HG03558 (cell line): ENCODE data around the gene IL15RA.
A peak's percentile ranks its signal among the peaks of the same experiment; 100 is the strongest.
"Not testable (repeated sequence)": the region's sequence is repeated elsewhere in the genome, so short reads cannot be mapped to it uniquely, and the experiment has no call there.

Experiments used
- ATAC-seq: cut with Tn5 transposase; IDR thresholded peaks from one replicate; pipeline ENCODE4 v1.9.1; 2021; ENCODE audit warnings: moderate number of reproducible peaks; ENCODE audit not compliant: unreplicated experiment; ENCODE audit errors: extremely low read depth

IL15RA gene

DNA sequence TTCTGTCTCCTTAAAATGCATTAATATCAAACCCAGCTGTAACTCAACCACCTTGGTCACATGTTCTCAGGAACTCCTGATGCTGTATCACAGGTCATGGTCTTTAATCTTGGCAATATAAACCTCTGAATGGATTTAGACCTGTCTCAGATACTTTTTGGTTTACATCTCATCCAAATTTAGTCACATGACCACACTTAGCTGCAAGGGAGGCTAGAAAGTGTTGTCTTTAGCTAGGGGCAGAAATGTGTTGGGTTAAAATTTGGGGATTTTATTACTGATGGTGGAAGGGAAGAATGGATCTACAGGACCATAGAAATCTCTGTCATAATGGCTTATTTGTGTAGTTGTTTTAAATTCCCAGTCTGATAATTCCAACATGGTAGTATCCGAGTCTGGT is 29.6 kb upstream of the IL15RA start:
- ATAC-seq: no peak

DNA sequence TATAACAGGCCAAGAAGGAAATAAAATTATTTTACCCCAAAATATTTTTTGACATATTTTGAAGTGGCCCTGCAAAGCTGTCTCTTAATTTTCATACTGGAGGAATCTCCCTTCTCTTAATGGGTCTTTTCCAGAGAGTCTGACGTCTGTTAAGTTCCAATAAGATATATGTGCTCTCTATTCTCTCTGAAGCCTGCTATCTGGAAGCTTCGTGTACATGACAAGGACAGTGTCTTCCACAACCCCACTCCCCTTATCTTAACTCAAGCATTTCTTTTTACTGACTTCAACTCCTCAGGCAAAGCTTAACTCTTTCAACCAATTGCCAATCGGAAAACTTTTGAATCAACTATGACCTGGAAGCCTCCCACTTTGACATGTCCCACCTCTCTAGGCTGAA is 29.2 kb upstream of the IL15RA start:
- no peak for ATAC-seq

DNA sequence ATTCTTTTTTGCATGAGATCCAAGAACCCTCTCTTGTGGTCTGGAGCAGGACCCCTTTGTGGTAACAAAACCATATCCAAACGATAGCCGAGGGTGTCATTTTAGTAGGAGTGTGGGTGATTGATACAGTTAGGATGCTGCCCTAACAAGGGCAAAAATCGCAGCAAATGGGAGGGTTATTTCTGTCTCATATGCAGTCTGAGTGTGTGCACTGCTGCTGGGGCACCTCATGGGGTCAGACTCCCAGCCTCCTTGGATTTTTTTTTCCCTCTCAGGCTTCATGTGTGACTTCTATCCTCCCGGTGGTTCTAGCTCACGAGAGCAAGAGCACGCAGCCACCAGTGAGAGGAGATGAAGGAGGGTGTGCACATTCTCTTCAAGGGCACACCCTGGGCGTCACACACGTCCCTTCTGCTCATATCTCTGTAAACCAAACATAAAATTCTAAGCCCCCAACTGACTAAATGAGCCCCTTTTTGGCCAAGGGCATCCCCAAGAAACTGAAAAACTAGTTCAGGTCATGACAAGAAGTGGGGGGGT is 28.6 kb upstream of the IL15RA start:
- no peak for ATAC-seq

DNA sequence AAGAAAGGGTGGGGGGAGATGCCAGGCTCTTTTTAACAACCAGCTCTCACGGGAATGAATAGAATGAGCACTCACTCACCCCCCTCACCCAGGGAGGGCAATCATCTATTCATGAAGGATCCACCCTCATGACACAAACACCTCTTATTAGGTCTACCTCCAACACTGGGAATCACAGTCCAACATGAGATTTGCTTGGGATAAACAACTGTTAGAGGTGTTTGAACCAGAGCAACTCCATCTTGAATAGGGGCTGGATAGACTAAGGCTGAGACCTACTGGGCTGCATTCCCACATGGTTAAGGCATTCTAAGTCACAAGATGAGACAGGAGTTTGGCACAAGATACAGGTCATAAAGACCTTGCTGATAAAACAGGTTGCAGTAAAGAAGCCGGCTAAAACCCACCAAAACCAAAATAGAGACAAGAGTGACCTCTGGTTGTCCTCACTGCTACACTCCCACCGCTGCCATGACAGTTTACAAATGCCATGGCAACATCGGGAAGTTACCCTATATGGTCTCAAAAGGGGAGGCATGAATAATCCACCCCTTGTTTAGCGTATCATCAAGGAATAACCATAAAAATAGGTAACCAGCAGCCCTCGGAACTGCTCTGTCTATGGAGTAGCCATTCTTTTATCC is 27.9 kb upstream of the IL15RA start:
- ATAC-seq: not testable (repeated sequence)

DNA sequence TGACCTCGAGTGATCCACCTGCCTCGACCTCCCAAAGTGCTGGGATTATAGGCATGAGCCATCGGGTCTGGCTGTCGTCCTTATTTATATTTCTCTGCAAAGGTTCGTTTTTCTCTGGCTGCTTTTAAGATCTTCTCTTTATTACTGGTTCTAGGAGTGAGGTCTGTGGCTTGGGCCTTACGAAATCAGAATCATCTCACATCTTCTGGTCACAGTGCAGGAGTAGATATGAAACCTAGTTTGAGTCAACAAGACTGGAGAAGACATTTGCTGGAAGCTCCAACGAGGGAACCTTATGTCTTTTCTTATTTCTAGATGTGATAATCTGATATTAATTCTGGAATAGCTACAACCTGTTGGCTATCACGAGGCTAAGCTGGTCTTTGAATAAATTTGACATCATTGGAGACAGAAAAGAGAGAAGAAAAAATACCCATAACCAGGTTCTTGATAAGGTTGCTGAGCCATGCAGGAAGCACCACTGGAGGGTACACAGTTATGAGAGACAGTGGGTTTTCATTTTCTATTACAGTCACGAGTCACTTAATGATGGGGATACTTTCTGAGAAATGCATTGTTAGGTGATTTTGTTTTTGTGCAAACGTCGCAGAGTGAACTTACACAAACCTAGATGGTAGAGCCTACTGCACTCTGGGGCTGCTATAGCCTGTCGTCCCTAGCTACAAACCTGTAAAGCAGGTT is 25.6 kb upstream of the IL15RA start:
- no peak for ATAC-seq

DNA sequence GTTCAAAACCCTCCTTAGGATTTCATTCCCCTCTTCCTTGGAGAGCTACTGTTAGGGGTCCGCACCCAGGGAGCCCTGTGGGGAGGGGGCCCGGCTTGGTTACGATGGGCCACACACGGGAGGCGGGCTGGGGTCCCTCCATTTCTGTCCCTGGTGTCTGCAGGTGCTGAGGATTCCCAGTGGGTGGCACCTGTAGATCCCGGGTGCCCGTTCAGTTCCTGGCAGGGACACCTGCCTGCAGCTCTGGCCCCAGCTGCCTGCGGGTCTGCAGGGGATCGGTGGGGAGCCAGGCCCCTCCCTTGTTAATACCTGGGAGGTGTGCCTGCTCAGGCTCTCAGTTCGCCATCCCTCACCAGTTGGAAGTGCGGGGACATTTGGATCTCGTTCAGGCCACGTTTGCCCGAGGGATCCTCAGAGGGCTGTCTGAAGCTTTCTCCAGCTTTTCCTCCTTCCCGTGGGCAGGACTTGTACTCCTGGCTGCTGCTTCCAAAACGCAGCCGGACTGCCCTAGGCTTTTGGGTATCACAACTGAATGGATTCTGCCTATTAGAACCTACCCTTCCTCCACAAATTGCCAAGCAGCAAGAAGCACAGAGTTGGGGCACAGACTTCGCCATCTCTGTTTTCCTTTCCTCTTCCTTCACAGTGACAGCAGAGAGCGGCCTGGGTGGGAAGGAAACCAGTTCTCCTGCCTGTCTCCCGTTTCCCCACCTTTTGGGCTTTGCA is 22.3 kb upstream of the IL15RA start:
- no peak for ATAC-seq

DNA sequence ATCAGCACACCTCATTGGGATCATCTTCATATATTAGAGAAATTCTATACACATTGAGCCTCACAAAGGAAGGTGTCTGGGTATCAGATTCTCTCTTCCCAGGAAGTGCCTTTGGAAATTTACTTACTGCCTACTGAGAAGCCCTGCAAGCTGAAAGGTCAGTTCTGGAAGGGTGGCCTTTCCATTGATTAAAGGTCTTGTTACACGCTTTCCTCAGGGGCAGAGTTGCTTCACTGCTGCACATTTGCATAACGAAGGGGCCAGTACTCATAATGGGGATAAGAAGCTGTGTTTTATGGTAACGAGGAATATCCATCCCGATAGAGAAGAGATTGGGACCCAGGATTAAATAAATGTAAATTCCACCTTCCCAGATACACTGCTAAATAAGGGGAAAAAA is 19.4 kb upstream of the IL15RA start:
- ATAC-seq: no peak

DNA sequence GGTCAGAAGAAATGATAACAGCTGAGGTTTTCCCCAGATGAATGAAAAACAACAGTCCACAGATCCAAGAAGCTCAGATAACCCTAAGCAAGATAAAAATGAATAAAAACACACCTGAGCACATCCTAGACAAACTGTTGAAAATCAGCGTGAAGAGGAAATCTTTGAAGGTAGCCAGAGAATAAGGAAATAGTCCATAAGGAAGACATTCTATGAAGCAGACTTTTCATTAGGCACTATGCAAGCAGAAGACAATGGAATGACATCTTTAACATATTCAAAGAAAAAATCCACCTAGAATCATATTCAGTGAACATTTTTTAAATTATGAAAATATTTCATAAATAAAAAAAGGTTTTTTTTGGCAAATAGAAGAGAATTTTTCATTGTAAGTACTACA is 15.1 kb upstream of the IL15RA start:
- no peak for ATAC-seq

DNA sequence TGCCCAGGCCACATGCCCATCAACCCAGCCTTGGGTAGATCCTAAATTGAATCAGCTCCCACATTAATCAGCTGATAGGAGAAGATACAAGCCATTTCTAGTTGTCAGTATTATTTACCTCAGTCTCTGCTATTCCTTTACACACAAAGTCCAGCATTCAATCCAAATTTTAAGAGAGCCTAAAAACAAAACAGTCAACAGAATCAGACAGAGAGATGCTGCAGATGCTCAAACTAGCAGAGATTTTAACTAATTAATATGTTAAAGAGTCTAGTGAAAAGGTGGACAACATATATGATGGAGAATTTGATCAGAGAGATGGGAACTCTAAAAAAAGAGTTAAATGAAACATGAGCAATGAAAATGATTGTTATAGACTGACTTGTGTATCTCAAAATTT is 14.4 kb upstream of the IL15RA start:
- ATAC-seq: no peak

DNA sequence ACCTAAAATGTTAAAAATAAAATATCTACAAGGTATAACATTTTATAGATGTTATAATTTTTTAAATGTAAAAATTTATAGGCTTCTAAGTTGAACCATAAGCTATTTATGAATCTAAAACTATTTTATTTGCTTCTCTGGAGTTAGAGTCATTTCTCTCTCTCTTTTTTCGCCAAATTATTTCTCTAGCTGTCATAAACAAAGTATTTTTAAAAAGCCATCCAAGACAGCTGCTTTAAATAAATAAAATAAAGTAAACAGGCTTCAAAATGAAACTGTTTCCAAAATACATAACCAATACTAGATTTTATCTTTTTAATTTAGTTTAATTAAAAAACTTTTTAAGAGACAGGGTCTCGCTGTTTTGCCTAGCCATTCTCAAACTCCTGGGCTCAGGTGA is 12.4 kb upstream of the IL15RA start:
- no peak for ATAC-seq

DNA sequence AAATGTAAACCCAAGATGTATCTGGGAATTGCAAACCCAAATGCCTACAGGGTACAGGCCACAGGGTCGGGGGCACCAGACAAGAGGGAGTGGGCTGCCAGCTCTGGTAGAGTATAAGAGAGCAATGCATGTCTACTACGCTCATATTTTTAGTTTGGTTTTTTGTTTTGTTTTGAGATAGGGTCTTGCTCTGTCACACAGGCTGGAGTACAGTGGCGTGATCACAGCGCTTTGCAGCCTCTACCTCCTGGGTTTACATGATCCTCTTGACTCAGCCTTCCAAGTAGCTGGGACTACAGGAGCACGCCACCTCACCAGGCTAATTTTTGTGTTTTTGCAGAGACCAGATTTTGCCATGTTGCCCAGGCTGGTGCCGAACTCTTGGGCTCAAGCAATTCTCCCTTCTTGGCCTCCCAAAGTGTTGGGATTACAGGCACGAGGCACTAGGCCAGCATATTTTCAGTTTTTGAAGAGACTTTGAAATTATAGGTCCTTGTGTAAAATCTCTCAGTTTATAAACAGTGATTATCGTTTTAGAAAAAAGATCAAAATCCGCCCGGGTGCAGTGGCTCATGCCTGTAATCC is 11.1 kb upstream of the IL15RA start:
- no peak for ATAC-seq

DNA sequence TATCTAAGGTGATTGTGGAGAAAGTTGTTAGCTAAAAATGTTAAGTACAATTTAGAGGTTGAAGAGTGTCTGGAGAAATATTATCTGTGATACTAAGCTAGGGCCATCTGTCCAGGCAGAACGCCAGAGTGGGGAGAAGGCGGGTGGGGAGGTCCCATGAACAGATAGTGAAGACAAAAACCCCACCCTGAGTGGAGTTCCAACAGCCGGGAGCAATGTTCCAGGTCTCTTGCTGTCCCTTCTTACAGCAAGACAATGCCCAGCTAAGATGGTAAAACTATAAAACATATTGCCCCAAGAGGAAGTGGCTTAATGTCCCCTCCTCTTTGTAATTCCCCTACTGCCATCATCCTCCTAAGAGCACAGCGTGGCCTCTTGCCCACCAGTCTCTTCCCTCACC is 10.4 kb upstream of the IL15RA start:
- ATAC-seq: no peak

DNA sequence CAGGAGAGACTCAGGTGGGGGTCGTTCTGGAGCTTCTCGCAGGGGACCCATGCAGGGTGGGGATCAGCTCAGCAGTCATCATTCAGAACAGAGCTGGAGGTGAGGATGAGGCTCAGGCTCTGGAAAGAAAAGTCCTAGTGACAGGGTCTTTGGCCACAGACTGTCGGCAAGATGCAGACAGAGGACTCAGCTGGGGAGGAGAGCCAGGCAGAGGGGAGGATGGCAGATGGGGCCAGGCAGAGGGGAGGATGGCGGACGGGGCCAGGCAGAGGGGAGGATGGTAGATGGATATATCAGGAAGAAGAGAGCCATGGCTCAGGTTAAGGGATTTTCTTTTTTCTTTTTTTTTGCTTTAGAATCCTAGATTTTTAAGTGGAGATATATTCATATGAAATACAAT is 7.7 kb upstream of the IL15RA start:
- ATAC-seq: no peak

DNA sequence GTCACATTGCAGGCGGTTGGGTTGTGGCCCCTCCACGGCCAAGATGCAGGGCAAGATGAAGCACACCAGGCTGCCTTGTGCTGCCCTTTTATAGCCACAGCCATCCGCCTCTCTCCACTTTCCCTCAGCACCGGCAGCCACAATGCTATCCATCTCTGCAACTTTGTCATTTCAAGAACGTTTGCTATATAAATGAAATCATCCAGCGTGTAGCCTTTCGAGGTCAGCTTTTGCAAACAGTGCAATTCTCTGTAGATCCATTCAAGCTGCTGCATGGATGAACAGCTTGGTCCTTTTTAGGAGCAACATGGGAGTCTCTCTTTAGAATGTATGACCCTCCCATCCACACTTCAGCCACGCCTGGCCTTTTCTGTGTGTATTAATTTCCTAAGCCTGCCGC is 6.4 kb upstream of the IL15RA start:
- no peak for ATAC-seq

DNA sequence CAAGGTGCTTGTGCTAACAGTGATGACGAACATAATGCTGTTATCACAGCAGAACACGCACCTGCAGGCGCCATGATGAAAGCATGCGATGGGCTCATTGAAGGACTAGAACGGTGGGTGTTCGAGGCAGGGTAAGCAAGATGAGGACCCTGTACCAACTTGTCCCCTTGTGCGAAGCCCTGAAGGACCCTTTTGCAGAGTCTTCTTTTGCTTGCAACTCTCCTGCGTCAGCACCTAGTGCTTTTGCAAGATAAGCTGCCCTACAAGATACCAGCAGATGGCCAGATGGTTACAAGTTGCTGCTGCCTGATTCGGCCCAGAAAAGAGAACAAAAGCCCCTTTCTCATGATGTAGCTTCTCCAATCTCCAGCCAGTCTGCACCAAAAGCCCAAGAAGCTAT is 4.2 kb upstream of the IL15RA start:
- no peak for ATAC-seq

DNA sequence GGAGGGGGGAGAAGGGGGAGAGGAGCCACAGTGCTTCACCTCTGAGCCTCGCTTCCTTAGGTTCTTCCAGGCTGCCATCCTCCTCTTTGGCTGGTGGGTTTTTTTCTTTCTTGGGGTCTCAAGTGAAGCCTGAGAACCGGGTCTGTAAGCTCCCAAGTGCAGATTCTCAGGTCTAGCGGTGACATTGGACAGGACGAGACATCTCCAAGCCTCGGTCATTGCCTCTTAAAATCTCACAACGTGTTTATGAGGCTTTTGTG is 817 bp upstream of the IL15RA start:
- ATAC-seq: no peak

DNA sequence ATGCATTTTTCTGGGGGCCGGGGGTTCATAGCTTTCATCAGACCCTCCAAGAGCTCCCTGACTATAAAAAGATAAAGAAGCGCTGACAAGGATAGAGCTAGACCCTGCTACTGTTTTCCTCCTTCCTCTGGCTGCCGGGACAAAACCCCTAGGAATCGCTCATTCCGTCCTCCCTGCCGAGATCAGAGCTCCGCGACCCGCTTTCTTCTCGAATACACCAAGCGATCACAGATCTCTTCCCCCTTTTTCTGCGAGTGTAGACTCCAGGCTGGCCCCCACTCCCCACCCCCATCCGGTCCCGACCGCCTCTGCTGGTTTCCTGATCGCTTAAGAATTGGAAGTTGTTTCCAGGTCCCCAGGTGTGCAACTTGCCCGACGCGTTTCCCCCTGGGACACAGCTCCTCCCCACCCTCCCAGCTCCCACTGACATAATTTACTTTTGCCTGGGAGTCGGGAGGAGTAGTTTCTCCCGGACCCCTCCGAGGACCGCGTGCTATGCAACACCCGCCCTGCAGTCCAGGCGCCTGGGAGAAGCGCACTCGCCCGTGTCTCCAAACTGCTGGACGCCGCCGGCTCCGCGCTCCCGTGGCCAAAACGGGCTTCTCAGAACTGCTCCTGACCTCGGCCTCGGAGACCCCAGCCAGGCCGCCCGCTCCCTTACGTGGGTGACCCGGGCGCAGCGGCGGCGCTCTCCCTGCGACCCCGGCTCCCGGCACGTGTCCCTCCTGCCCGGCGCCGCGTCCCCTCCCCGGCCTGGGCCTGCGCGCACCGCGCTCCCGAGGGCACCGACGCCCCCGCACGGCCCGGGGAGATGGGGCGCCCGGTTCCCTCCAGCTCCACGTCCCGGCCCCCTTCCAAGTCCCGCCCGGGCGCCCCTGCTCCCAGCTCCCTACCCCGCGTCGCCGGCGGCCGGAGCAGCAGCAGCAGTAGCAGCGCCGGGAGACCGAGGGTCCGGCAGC is 552 bp downstream of the IL15RA start:
- no peak for ATAC-seq

DNA sequence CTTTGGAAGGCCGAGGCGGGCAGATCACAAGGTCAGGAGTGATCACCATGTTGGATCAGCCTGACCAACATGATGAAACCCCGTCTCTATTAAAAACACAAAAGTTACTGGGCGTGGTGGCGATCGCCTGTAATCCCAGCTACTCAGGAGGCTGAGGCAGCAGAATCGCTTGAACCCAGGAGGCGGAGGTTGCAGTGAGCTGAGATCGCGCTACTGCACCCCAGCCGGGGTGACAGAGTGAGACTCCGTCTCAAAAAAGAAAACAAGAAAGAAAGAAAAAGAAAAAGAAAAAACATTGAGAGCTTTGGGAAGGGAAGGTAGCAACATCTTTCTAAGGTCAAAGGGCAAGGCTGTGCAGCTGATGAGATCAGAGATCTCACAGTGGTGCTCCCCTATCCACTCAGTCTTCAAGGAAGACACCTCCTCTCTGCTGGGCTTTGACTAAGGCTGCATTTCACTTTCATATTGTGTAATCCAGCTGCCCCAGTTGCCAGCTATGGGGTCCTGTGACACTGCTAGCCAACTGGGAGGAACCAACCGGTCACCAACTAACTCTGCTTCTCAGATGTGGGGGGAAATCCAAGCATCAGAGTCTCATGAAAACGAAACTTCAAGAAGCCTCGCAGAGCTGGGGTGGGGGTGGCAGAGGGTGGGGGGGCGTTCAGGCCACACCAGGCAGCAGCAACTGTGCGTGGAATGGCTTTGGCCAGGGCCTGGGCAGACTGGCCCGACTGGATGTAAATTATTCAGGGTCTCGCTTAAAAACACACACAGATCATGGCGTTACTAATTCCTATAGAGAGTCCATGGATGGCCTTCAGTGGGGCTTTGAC is 1.5 kb downstream of the IL15RA start:
- peak; percentile 58 for ATAC-seq

DNA sequence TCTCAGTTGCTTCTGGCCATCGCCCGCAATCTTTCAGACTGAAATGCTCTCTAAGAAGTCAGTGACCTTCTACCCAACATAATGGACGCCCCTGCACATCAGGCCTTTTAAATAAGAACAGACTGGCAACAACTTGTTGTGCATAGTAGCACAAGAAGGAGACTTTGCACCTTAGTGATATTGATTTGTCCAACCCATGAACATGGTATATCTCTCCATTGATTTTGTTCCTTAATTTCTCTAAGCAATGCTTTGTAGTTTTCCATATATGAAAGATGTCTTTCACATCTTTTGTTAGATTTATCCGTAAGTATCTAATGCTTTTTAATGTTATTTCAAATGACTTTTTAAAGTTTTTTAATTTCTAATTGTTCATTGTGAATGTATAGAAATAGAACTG is 4.3 kb downstream of the IL15RA start:
- ATAC-seq: no peak
